ENCODE measurements around the gene SP3. TPM values are rescaled to one million over a fixed set of nuclear protein-coding genes. Genes with fewer than 3 reads are reported as not detected.

SP3 gene
- total RNA-seq, 1 experiment from 2014 or later: 98.8 TPM

- no peak for DNase-seq (ENCODE audit: low read depth)
These were observed 32.1 kb upstream of the SP3 start for GRCh38 chr2:173997269-173997668.

- DNase-seq (ENCODE audit: low read depth): no peak
These were observed 31.6 kb upstream of the SP3 start for GRCh38 chr2:173996766-173997165.

GRCh38 chr2:173993459-173993858, 28.3 kb upstream of the SP3 start:
- no peak for DNase-seq (ENCODE audit: low read depth)

- peak; percentile 18 for DNase-seq (ENCODE audit: low read depth)
These were observed 26.8 kb upstream of the SP3 start for GRCh38 chr2:173991856-173992588.

- DNase-seq (ENCODE audit: low read depth): peak; percentile 38
These were observed 26.0 kb upstream of the SP3 start for GRCh38 chr2:173990970-173991819.

- no peak for DNase-seq (ENCODE audit: low read depth)
These were observed 25.1 kb upstream of the SP3 start for GRCh38 chr2:173990245-173990644.

DNA sequence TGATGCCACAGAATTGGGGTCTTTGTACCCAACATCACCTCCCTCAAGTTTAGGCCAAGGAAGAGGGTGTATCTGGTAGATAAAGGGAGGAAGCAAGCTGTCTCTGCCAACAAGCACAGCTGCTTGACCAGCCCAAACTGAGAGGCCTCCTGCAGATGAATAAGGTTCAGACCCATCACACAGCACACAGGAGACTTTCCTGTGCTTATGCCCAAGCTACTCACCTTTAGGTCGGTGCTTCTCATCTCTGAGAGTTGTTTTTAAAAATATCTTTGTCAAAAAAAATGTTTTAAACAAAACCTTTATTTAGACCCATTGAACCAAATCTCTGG, 24.7 kb upstream of the SP3 start:
- no peak for DNase-seq (ENCODE audit: low read depth)

GRCh38 chr2:173989160-173989883, 24.1 kb upstream of the SP3 start:
- DNase-seq (ENCODE audit: low read depth): no peak

- no peak for DNase-seq (ENCODE audit: low read depth)
These were observed 21.6 kb upstream of the SP3 start for GRCh38 chr2:173986805-173987204.

- DNase-seq (ENCODE audit: low read depth): no peak
These were observed 20.4 kb upstream of the SP3 start for GRCh38 chr2:173985605-173985992.

DNA sequence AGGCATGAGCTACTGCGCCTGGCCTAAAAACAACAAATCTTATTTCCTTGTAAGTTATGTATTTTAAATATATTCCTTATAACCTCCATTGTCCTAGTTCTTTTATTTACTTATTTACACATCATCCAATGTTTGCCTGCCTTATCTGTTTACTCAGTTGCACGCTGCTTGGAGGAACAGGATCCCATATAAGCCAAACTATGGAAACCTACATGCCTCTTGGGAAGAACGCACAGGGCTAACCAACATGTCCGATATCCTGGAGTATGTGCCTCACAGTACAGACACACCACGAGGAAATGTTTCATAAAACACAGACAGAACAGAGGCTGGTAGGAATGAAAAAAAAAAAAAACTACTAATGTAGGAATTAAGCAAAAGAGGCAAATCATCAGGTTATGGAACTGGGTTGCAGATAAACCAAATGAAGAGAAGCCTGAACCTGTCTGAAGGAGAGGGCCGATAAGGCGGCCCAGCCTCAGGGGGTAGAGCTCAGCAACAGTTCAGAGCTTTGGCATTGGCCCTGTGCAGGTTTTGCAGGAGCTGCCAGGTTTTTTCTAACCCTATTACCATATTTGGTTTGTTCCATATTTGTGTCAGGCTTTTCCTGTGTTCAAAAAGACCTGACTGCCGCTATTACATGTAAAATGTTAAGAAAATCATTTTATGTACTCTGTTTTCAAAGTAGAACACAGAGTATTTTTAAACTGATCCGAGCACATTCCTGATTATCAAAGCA, 19.9 kb upstream of the SP3 start:
- DNase-seq (ENCODE audit: low read depth): no peak

DNA sequence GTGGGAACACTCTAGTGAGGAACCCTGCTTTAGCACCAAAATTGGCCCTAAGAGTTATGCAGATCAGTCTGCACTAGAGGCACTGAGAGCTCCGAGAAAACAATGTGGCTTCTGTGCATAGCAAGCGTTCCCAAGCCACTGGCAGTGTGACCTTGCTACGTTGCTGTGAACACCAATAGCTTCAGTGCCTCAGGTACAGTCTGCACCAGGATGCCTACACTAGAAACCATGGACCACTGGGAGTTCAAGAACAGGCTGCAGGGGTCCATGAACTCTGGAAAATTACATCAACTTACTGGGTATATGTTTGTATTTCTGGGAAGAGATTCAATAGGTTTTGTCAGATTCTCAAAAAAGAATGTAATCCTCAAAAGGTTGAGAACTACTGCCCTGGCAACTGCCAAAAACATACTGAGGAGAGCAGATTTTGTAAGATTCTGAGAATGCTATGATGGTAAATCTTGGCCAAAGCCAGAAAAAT, 18.3 kb upstream of the SP3 start:
- no peak for DNase-seq (ENCODE audit: low read depth)

- DNase-seq (ENCODE audit: low read depth): no peak
These were observed 17.7 kb upstream of the SP3 start for GRCh38 chr2:173982918-173983317.

DNA sequence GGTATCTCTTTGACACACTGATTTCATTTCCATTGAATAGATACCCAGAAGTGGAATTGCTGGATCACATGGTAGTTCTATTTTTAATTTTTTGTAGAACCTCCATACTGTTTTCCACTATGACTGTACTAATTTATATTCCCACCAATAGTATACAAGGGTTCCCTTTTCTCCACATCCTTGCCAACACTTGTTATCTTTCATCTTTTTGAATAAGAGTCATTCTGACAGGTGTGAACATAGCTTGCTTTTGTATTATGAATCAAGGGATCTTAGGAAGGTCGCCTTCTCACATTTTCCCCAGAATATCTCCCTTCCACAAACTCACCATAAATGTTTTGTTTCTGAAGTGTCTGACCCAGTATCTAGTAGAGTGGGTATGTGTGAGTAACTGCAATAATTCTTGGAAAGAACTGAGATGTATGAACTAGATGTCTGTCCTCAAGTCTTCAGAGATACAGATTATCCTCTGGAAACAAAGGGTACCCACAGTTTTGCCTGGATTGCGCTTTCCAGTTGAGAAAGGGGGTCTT, 17.1 kb upstream of the SP3 start:
- DNase-seq (ENCODE audit: low read depth): no peak

- no peak for DNase-seq (ENCODE audit: low read depth)
These were observed 16.3 kb upstream of the SP3 start for GRCh38 chr2:173981520-173981919.

GRCh38 chr2:173979751-173980351, 14.7 kb upstream of the SP3 start:
- DNase-seq (ENCODE audit: low read depth): no peak

DNA sequence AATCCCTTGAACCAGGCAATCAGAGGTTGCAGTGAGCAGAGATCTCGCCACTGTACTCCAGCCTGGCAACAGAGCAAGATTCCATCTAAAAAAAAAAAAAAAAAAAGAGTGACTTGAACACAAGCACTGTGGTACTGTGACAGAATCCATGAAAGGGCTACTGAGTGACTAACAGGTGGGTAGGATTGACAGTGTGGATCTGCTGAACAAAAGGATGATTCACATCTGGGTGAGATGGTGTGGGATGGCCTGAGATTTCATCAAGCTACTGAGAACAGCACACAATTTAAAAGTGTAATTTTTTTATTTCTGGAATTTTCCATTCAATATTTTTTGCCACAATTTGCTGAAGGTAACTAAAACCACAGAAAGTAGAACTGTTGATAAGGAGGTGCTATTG, 13.3 kb upstream of the SP3 start:
- peak; percentile 47 for DNase-seq (ENCODE audit: low read depth)

- peak; percentile 94 for DNase-seq (ENCODE audit: low read depth)
These were observed 7.5 kb upstream of the SP3 start for GRCh38 chr2:173972636-173973035.

DNA sequence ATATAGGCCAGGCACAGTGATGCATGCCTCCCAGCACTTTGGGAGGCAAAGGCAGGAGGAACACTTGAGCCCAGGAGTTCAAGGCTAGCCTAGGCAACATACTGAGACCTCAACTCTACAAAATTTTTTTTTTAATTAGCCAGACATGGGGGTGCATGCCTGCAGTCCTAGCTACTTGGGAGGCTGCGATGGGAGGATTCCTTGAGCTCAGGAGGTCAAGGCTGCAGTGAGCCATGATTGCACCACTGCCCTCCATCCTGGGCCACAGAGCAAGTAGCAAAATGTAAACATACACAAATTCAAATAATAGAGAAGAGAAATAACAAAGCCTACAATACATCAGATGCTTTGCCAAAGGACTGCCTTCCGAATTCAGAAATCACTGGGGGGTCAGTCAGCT, 7.0 kb upstream of the SP3 start:
- DNase-seq (ENCODE audit: low read depth): no peak

DNA sequence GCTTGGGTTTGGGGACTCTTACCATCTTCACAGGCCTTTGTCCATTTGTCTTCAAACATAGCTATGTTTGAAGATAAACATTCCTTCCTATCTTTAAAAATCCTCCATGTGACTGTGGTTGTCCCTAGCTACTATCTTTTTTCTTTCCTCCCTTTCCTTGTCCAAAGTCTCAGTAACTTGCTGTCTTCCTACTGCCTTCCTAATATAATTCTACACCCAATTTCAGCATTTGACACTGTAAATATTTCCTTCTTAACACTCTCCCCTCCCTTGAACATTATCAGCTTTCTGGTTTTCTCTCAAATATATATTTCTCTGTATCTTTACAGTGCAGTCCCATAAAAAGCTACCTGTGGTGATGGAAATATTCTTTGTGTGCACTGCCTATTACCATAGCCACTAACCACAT, 5.3 kb upstream of the SP3 start:
- no peak for DNase-seq (ENCODE audit: low read depth)

GRCh38 chr2:173969886-173970285, 4.7 kb upstream of the SP3 start:
- DNase-seq (ENCODE audit: low read depth): no peak

Data from M059J (cell line).